HG02642 (cell line): ENCODE measurements around the gene COL20A1.
"Not testable (repeated sequence)": the region's sequence is repeated elsewhere in the genome, so short reads cannot be mapped to it uniquely, and the experiment has no call there.

Experiments used
- ATAC-seq: cut with Tn5 transposase; IDR thresholded peaks from one replicate; pipeline ENCODE4 v1.9.1; 2021; ENCODE audit warnings: mild to moderate bottlenecking; ENCODE audit not compliant: unreplicated experiment, poor library complexity

Gene COL20A1

GRCh38 chr20:63305933-63306672 lies 13.1 kb downstream of the COL20A1 start:
- not testable (repeated sequence) for ATAC-seq

GRCh38 chr20:63306673-63307537 lies 13.9 kb downstream of the COL20A1 start:
- no peak for ATAC-seq

GRCh38 chr20:63307538-63308217 lies 14.7 kb downstream of the COL20A1 start:
- no peak for ATAC-seq

- ATAC-seq: no peak
These were observed 15.4 kb downstream of the COL20A1 start for GRCh38 chr20:63308218-63308911.

GRCh38 chr20:63309261-63310071 lies 16.5 kb downstream of the COL20A1 start:
- no peak for ATAC-seq

- ATAC-seq: no peak
These were observed 17.4 kb downstream of the COL20A1 start for GRCh38 chr20:63310265-63310991.

GRCh38 chr20:63311186-63311832 lies 18.3 kb downstream of the COL20A1 start:
- no peak for ATAC-seq

- no peak for ATAC-seq
These were observed 18.9 kb downstream of the COL20A1 start for GRCh38 chr20:63311833-63312243.

- no peak for ATAC-seq
These were observed 19.3 kb downstream of the COL20A1 start for GRCh38 chr20:63312273-63312672.

- no peak for ATAC-seq
These were observed 19.8 kb downstream of the COL20A1 start for GRCh38 chr20:63312690-63313348.

GRCh38 chr20:63313349-63314014 lies 20.5 kb downstream of the COL20A1 start:
- no peak for ATAC-seq

GRCh38 chr20:63314015-63314471 lies 21.1 kb downstream of the COL20A1 start:
- ATAC-seq: no peak

- ATAC-seq: no peak
These were observed 21.7 kb downstream of the COL20A1 start for GRCh38 chr20:63314566-63315239.

- no peak for ATAC-seq
These were observed 22.3 kb downstream of the COL20A1 start for GRCh38 chr20:63315240-63315689.

GRCh38 chr20:63315731-63316491 lies 22.9 kb downstream of the COL20A1 start:
- no peak for ATAC-seq

- no peak for ATAC-seq
These were observed 23.5 kb downstream of the COL20A1 start for GRCh38 chr20:63316502-63316921.
